Lower leg skin (tissue), 3 donors: ENCODE measurements around the gene GATC.

ENCODE experiments used
- CTCF ChIP-seq, 3 donors: fragments of 450-650 bp; IDR thresholded peaks; one replicate each; pipeline ENCODE4 v1.5.1; 2016; ENCODE audit warnings: antibody characterized with exemption in 3 of 3, mild to moderate bottlenecking in 3 of 3, moderate library complexity in 2 of 3
- POLR2A ChIP-seq, 2 donors: fragments of 450-650 bp; IDR thresholded peaks; one replicate each; pipeline ENCODE4 v1.6.1; 2016 to 2017; ENCODE audit warnings: antibody characterized with exemption in 2 of 2, mild to moderate bottlenecking in 1 of 2, moderate library complexity in 1 of 2

- no peak for TF ChIP-seq CTCF (IDR thresholded peaks at IDR 0.05)
- TF ChIP-seq POLR2A (IDR thresholded peaks at IDR 0.05) = no peak
Measured at GRCh38 chr12:120408771-120409170, 37.5 kb upstream of the GATC start.
